Fibroblast of lung (primary cell): ENCODE data around the gene MBNL2. TPM values are rescaled to one million over a fixed set of nuclear protein-coding genes. Genes with fewer than 3 reads are reported as not detected.

Source experiments
- DNase-seq, 2 donors: peaks; one replicate each; pipeline versions ENCODE4 v3.0.0 to v3.0.0-alpha.2; 2010; ENCODE audit warnings: low read depth in 2 of 2
- H2AFZ ChIP-seq: 2 replicates; pipeline ENCODE4 v1.5.1; 2012; ENCODE audit warnings: low read length, control low read depth, inconsistent platforms
- H3K27ac ChIP-seq: 2 replicates; pipeline ENCODE4 v1.5.1; 2011; ENCODE audit warnings: low read length, control low read depth; ENCODE audit not compliant: insufficient read depth
- H3K27me3 ChIP-seq: 2 replicates; pipeline ENCODE4 v1.5.1; 2011; ENCODE audit warnings: mild to moderate bottlenecking, low read length; ENCODE audit not compliant: control insufficient read depth, insufficient read depth
- H3K36me3 ChIP-seq: 2 replicates; pipeline ENCODE4 v1.5.1; 2011; ENCODE audit warnings: low read length; ENCODE audit not compliant: control insufficient read depth, insufficient read depth
- H3K4me1 ChIP-seq: 2 replicates; pipeline ENCODE4 v1.5.1; 2011; ENCODE audit warnings: low read length; ENCODE audit not compliant: control insufficient read depth, insufficient read depth; ENCODE audit errors: extremely low read depth
- H3K4me2 ChIP-seq: 2 replicates; pipeline ENCODE4 v1.5.1; 2011; ENCODE audit warnings: low read length, control low read depth; ENCODE audit not compliant: insufficient read depth; ENCODE audit errors: extremely low read depth
- H3K4me3 ChIP-seq, 4 experiments: fragments of 200-600 bp in 1 of 4; sonication (generic) in 1 of 4; replicated peaks in 1 of 4; 2 replicates each; pipeline ENCODE4 v1.5.1; 2011 to 2016; ENCODE audit warnings: low read length in 4 of 4, low read depth in 3 of 4, mild to moderate bottlenecking in 3 of 4, control low read depth in 2 of 4, inconsistent platforms in 1 of 4, mixed read lengths in 1 of 4; ENCODE audit not compliant: insufficient read depth in 1 of 4; ENCODE audit errors: control extremely low read depth in 1 of 4
- H3K79me2 ChIP-seq: 2 replicates; pipeline ENCODE4 v1.5.1; 2012; ENCODE audit warnings: mild to moderate bottlenecking, low read length, inconsistent platforms; ENCODE audit not compliant: control insufficient read depth, insufficient read depth
- H3K9ac ChIP-seq: 2 replicates; pipeline ENCODE4 v1.5.1; 2011; ENCODE audit warnings: mild to moderate bottlenecking, low read length, control low read depth; ENCODE audit not compliant: insufficient read depth
- H3K9me3 ChIP-seq: 2 replicates; pipeline ENCODE4 v1.5.1; 2012; ENCODE audit warnings: low read depth, low read length; ENCODE audit not compliant: control insufficient read depth, insufficient read depth
- H4K20me1 ChIP-seq: 2 replicates; pipeline ENCODE4 v1.5.1; 2011; ENCODE audit warnings: low read length; ENCODE audit not compliant: control insufficient read depth, insufficient read depth; ENCODE audit errors: extremely low read depth
- CTCF ChIP-seq, 2 donors: IDR thresholded peaks in 1 of 2; conservative IDR thresholded peaks in 1 of 2; 1 replicate in 1 of 2; 2 replicates in 1 of 2; pipeline ENCODE4 v1.5.1; 2011 to 2012; ENCODE audit warnings: low read length in 2 of 2, control low read depth in 1 of 2, inconsistent platforms in 1 of 2, low read depth in 1 of 2, mild to moderate bottlenecking in 1 of 2
- EZH2 ChIP-seq: IDR thresholded peaks from 2 replicates; pipeline ENCODE4 v1.5.1; 2012; ENCODE audit warnings: low read length, control low read depth, mild to moderate bottlenecking; ENCODE audit errors: missing control alignments
- polyA plus RNA-seq, 2 donors: library from polyadenylated mRNA; depleted of rRNA in 1 of 2; stranded (reverse) in 1 of 2; unstranded in 1 of 2; fragments of >200 nt; gene quantifications; 2 replicates each; pipeline ENCODE4 v1.2.1, GENCODE V29; 2011 to 2012; ENCODE audit warnings: missing spikeins in 1 of 2
- total RNA-seq: library from RNA; depleted of rRNA; stranded (reverse); fragments of >200 nt; gene quantifications from 2 replicates; pipeline ENCODE4 v1.2.1, GENCODE V29; 2014

MBNL2 gene
- total and polyA plus RNA-seq, 2 donors (not counting 1 experiment from before 2014, with no cell fraction given) = 48.9 to 61.1 TPM

GRCh38 chr13:97431171-97431764 is 209.1 kb downstream of the MBNL2 start:
- H3K9me3 ChIP-seq = no peaks in the 10 kb centered on the region
- H3K27ac ChIP-seq = no peak overlapping the region
- no peaks in the 10 kb centered on the region for H3K36me3 ChIP-seq
- H3K79me2 ChIP-seq = peaks cover 16% of the 10 kb centered on the region
- H3K9ac ChIP-seq = no peak overlapping the region
- no peaks in the 10 kb centered on the region for H3K27me3 ChIP-seq
- no peak for DNase-seq
- H4K20me1 ChIP-seq = no peaks in the 10 kb centered on the region
- H2AFZ ChIP-seq = no peak overlapping the region
- no peak overlapping the region for H3K4me2 ChIP-seq
- H3K4me3 ChIP-seq = peak overlapping the region in 2 of 4 experiments; percentile 76 to 92
- TF ChIP-seq EZH2 (no peak), CTCF (conservative IDR thresholded peaks at IDR 0.05 in 1 of 2, IDR thresholded peaks at IDR 0.05 in 1 of 2; ENCODE audit: low read depth in 1 of 2, low read length in 2 of 2) (no peak)
- H3K4me1 ChIP-seq = no peaks in the 10 kb centered on the region

DNA sequence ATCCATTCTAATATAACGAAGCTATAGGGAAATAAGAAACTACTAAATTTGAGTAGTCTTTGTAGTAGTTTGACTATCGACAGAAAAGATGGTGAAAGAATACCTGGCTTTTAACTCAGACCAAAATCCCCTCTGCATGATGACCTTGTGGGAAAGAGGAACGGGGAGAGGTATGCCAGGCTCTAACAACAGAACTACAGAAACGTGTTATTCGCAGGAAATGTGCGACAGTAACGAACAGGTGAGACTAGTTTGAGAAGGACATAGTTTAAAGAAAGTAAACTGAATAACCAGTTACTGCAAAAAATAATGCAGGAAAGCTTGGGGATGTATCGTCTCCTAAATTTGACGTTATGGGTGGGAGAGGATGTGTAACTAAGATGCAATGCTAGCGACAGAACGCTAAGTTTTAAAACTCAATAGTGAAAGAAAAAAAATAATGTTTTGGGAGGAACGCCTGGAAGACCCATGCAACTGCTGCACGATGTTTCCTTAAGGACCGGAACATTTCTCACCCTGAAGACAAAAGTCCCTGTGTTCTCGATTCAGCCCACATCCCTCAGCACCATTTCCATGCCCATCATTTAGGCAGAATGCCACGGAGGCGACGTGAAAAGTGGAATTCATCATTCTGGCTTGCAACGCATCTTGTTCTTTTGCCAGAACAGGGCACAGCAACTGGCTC is 210.2 kb downstream of the MBNL2 start:
- TF ChIP-seq EZH2 = no peak
- TF ChIP-seq CTCF (conservative IDR thresholded peaks at IDR 0.05 in 1 of 2, IDR thresholded peaks at IDR 0.05 in 1 of 2; ENCODE audit: low read depth in 1 of 2, low read length in 2 of 2) = no peak
- peak overlapping the region; percentile 87 for H3K27ac ChIP-seq

DNA sequence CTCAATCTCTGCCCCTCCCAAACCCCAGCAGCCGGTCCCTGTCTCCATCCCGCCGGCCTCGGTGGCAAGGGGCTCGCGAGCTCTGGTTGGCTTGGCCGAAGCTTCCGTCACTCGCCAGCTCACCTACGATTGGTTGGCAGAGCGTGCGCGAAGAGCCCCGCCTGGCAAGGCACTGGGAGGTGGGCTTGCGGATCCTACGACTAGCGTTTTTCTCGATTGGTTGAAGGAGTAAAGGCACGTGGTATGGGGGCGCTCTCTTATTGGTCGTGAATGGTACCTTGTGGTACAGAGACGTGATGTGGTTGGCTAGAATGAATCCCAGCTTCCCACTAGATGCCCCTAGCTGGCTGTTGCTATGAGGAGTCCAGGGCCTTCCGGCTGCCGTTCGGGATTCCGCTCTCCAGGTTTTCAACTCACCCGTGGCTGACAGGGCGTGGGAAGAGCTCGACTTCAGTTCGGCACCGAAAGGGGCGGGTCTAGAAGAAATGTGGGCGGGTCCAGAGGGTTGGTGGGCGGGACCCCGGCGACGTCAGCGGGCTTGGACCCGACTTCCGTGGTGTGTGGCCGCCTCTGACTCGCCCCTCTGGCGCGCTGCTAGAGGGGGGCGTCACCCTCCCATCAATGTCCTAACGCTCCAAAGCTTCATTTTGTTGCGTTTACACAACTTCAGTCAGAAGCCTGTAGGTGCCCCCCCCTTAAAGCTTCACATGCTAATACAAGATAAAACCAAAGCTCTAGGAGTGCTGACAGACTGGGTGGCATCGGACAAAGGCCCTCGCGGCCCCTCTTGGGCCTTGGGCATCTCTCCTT is 211.0 kb downstream of the MBNL2 start:
- H3K79me2 ChIP-seq = peaks cover 32% of the 10 kb centered on the region
- H3K36me3 ChIP-seq = peaks cover under 1% of the 10 kb centered on the region
- no peaks in the 10 kb centered on the region for H3K9me3 ChIP-seq
- DNase-seq = peak; percentile 100
- no peaks in the 10 kb centered on the region for H4K20me1 ChIP-seq
- H3K4me3 ChIP-seq = peak overlapping the region; percentile 90 to 95 (median 93)
- no peaks in the 10 kb centered on the region for H3K27me3 ChIP-seq
- peak overlapping the region; percentile 97 for H3K9ac ChIP-seq
- H3K4me1 ChIP-seq = no peaks in the 10 kb centered on the region
- TF ChIP-seq EZH2 = no peak
- TF ChIP-seq CTCF (conservative IDR thresholded peaks at IDR 0.05 in 1 of 2, IDR thresholded peaks at IDR 0.05 in 1 of 2; ENCODE audit: low read depth in 1 of 2, low read length in 2 of 2) = no peak
- H2AFZ ChIP-seq = peak overlapping the region; percentile 99
- H3K4me2 ChIP-seq = peak overlapping the region; percentile 98
- peak overlapping the region; percentile 100 for H3K27ac ChIP-seq

More for the DNA sequence above, 210.2 kb downstream of the MBNL2 start:
- Histone ChIP-seq H3K27me3 (no peaks in the 10 kb centered on the region), H3K79me2 (peaks cover 26% of the 10 kb centered on the region), H3K9ac (peak overlapping the region; percentile 72), H3K4me2 (peak overlapping the region; percentile 97), H3K4me3 (peak overlapping the region; percentile 67 to 95 (median 84)), H3K9me3 (no peaks in the 10 kb centered on the region), H4K20me1 (no peaks in the 10 kb centered on the region), H2AFZ (peak overlapping the region; percentile 99), H3K4me1 (no peaks in the 10 kb centered on the region), H3K36me3 (no peaks in the 10 kb centered on the region)
- DNase-seq = no peak
